ENCODE data around the gene ZBTB46.

Gene ZBTB46

DNA sequence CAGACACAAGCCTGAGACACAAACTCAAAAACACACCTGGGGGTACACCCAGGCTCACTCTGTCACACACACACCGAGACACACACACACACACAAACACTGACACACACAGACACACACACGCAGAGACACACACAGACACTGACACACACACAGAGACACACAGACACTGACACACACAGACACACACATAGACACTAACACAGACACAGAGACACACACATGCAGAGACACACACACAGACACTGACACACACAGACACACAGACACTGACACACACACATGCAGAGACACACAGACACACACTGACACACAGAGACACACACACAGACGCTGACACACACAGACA, 15.8 kb upstream of the ZBTB46 start:
- Histone ChIP-seq H3F3A (ENCODE audit: low read depth) (no peaks in the 10 kb centered on the region), H3K79me2 (ENCODE audit: insufficient read depth, low read length) (no peaks in the 10 kb centered on the region), H3K9me3 (ENCODE audit: insufficient read depth, low read depth, low read length) (no peaks in the 10 kb centered on the region), H3K9ac (ENCODE audit: low read depth, low read length, poor library complexity, severe bottlenecking) (peak overlapping the region; percentile 69), H3K27me3 (ENCODE audit: insufficient read depth, low read length, poor library complexity, severe bottlenecking) (no peaks in the 10 kb centered on the region), H3K9me2 (replicated peaks; ENCODE audit: low read depth, low read length) (no peaks in the 10 kb centered on the region), H2AFZ (ENCODE audit: low read length) (no peak overlapping the region), H4K20me1 (ENCODE audit: insufficient read depth, low read length, poor library complexity, severe bottlenecking) (no peaks in the 10 kb centered on the region), H3K4me3 (ENCODE audit: low read length, poor library complexity, severe bottlenecking) (no peak overlapping the region), H3K36me3 (ENCODE audit: insufficient read depth, low read length) (no peaks in the 10 kb centered on the region), H3K4me2 (ENCODE audit: low read depth, low read length, poor library complexity, severe bottlenecking) (peak overlapping the region; percentile 58), H3K4me1 (ENCODE audit: insufficient read depth, low read length, poor library complexity, severe bottlenecking) (peaks cover 68% of the 10 kb centered on the region)
- TF ChIP-seq, protein P1, sequence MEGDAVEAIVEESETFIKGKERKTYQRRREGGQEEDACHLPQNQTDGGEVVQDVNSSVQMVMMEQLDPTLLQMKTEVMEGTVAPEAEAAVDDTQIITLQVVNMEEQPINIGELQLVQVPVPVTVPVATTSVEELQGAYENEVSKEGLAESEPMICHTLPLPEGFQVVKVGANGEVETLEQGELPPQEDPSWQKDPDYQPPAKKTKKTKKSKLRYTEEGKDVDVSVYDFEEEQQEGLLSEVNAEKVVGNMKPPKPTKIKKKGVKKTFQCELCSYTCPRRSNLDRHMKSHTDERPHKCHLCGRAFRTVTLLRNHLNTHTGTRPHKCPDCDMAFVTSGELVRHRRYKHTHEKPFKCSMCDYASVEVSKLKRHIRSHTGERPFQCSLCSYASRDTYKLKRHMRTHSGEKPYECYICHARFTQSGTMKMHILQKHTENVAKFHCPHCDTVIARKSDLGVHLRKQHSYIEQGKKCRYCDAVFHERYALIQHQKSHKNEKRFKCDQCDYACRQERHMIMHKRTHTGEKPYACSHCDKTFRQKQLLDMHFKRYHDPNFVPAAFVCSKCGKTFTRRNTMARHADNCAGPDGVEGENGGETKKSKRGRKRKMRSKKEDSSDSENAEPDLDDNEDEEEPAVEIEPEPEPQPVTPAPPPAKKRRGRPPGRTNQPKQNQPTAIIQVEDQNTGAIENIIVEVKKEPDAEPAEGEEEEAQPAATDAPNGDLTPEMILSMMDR (conservative IDR thresholded peaks at IDR 0.05; ENCODE audit: low read length) = no peak
- TF ChIP-seq EZH2phosphoT487 (IDR thresholded peaks at IDR 0.05; ENCODE audit: borderline replicate concordance) = no peak

DNA sequence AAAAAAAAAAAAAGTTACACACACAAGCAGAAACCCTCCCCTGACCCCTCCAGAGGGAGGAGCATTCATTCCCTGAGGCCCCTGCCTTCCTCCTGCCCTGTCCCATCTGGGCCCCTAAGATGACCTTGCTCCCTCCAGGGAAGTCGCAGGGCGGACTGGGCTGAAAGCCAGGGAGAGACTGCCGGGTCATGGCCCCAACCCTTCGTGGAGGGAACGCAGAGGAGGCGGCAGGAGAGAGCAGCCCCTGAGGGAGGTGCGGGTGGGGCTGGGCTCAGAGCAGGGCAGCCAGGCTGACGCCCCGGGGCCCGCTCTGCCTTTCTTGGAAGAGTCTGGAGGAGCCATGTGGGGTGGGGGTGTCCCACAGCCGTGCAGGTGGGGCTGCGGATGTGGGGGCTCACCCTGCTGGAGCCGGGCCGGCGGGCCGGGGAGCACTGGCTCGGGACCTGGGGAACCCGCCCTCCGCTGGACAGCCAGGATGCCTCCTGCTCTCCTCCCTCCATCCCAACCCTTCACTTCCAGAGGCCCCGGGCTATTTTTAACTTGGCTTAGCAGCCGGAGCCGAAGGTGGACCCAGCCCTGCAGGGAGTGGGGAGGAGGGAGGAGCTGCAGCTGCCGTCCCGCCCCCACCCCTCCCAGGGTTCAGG, 15.2 kb upstream of the ZBTB46 start:
- Histone ChIP-seq H3F3A (ENCODE audit: low read depth) (no peaks in the 10 kb centered on the region), H3K4me1 (ENCODE audit: insufficient read depth, low read length, poor library complexity, severe bottlenecking) (peaks cover 70% of the 10 kb centered on the region), H3K79me2 (ENCODE audit: insufficient read depth, low read length) (no peaks in the 10 kb centered on the region), H3K27me3 (ENCODE audit: insufficient read depth, low read length, poor library complexity, severe bottlenecking) (no peaks in the 10 kb centered on the region), H3K36me3 (ENCODE audit: insufficient read depth, low read length) (no peaks in the 10 kb centered on the region), H4K20me1 (ENCODE audit: insufficient read depth, low read length, poor library complexity, severe bottlenecking) (no peaks in the 10 kb centered on the region), H3K4me3 (ENCODE audit: low read length, poor library complexity, severe bottlenecking) (no peak overlapping the region), H3K9ac (ENCODE audit: low read depth, low read length, poor library complexity, severe bottlenecking) (peak overlapping the region; percentile 69), H2AFZ (ENCODE audit: low read length) (no peak overlapping the region), H3K9me2 (replicated peaks; ENCODE audit: low read depth, low read length) (no peaks in the 10 kb centered on the region), H3K9me3 (ENCODE audit: insufficient read depth, low read depth, low read length) (no peaks in the 10 kb centered on the region), H3K4me2 (ENCODE audit: low read depth, low read length, poor library complexity, severe bottlenecking) (no peak overlapping the region)
- TF ChIP-seq, protein P1 (conservative IDR thresholded peaks at IDR 0.05; ENCODE audit: low read length) = no peak
- TF ChIP-seq EZH2phosphoT487 (IDR thresholded peaks at IDR 0.05; ENCODE audit: borderline replicate concordance) = no peak

DNA sequence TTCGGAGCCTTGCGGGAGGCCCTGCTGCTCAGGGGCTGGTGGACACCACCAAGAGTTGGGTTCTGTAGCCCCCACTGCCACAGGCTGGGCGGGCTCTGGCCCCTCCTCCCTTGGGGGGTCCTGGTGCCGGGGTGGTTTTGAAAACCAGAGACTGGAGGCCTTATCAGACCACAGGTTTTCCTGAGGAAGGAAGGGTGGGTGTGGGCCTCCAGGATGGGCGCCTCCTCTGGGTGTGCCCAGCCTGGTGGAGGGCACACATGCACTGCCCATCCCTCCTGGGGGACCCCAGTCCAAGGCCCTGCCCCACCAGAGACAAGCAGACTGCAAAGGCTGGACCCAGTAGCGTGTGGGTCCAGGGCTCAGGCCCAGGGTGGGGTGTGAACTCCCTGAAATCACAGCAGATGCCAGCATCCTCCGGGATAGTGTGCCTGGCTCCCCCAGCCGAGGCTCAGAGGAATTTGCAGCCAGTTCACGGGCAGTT, 13.5 kb upstream of the ZBTB46 start:
- TF ChIP-seq, protein P1 (conservative IDR thresholded peaks at IDR 0.05; ENCODE audit: low read length) = no peak
- no peak for TF ChIP-seq EZH2phosphoT487 (IDR thresholded peaks at IDR 0.05; ENCODE audit: borderline replicate concordance)
- Histone ChIP-seq H3K9me3 (ENCODE audit: insufficient read depth, low read depth, low read length) (no peaks in the 10 kb centered on the region), H2AFZ (ENCODE audit: low read length) (no peak overlapping the region), H3K4me2 (ENCODE audit: low read depth, low read length, poor library complexity, severe bottlenecking) (peak overlapping the region; percentile 79), H4K20me1 (ENCODE audit: insufficient read depth, low read length, poor library complexity, severe bottlenecking) (no peaks in the 10 kb centered on the region), H3K9ac (ENCODE audit: low read depth, low read length, poor library complexity, severe bottlenecking) (peak overlapping the region; percentile 67), H3K9me2 (replicated peaks; ENCODE audit: low read depth, low read length) (no peaks in the 10 kb centered on the region), H3K4me3 (ENCODE audit: low read length, poor library complexity, severe bottlenecking) (peak overlapping the region; percentile 59), H3K27me3 (ENCODE audit: insufficient read depth, low read length, poor library complexity, severe bottlenecking) (no peaks in the 10 kb centered on the region), H3K36me3 (ENCODE audit: insufficient read depth, low read length) (no peaks in the 10 kb centered on the region), H3F3A (ENCODE audit: low read depth) (no peaks in the 10 kb centered on the region), H3K4me1 (ENCODE audit: insufficient read depth, low read length, poor library complexity, severe bottlenecking) (peaks cover 63% of the 10 kb centered on the region), H3K79me2 (ENCODE audit: insufficient read depth, low read length) (no peaks in the 10 kb centered on the region)
